ENCODE measurements around the gene SRSF10.

SRSF10 gene

DNA sequence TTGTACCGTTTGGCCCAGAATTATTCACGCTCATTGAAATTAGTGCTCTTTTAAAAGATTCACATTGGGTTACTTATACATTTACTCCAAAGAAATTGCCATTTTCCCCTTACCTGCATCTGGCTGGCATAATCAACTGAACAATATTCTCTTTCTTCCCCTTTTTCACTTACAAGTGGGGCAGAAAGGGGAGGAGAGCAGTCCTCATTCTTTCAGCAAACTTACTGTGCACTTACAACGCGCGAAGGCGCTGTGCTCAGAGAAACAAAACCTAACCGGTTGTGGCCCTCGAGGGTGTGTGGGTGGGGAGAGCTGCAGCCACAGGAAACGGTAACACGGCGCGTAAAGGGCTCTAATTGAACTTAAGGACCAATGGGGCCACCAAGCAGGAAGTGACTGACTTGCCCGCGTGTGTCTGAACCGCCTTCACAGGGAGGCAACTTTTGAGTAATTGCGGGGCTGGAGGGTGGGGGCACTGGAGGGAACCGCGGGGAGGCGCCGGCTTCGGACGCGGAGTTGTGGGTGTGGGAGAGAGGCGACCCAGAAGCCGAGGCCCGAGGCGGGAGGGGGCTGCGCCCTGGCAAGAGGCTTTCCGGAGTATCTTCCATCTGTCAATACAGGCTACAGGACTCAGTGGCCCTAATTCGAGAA, 21.2 kb downstream of the SRSF10 start (continued):
- TF ChIP-seq REST (tag by site-specific recombination; IDR thresholded peaks at IDR 0.05) (no peak), PRDM4 (tag by site-specific recombination; IDR thresholded peaks at IDR 0.05) (0 out of 2 replicates have a peak, but pooled peaks have one; percentile 37), ZNF114 (tag by site-specific recombination; IDR thresholded peaks at IDR 0.05) (no peak), ZNF19 (tag by site-specific recombination; IDR thresholded peaks at IDR 0.05; ENCODE audit: low read depth) (no peak), ZNF560 (tag by site-specific recombination; IDR thresholded peaks at IDR 0.05; ENCODE audit: borderline replicate concordance) (no peak), ZNF26 (tag by site-specific recombination; IDR thresholded peaks at IDR 0.05) (no peak), ZNF621 (tag by site-specific recombination; IDR thresholded peaks at IDR 0.05) (no peak), SP7 (tag by site-specific recombination; IDR thresholded peaks at IDR 0.05) (peak; percentile 66), ZNF335 (tag by site-specific recombination; conservative IDR thresholded peaks at IDR 0.05) (peak; percentile 84), SCRT1 (tag by site-specific recombination; IDR thresholded peaks at IDR 0.05; ENCODE audit: borderline replicate concordance) (no peak), ZNF654 (tag by site-specific recombination; IDR thresholded peaks at IDR 0.05; ENCODE audit: low read depth) (no peak), ZNF670 (tag by site-specific recombination; IDR thresholded peaks at IDR 0.05; ENCODE audit: low read depth) (no peak), KLF10 (tag by site-specific recombination; IDR thresholded peaks at IDR 0.05) (no peak), ZNF555 (tag by site-specific recombination; conservative IDR thresholded peaks at IDR 0.05) (no peak), ZNF37A (tag by site-specific recombination; IDR thresholded peaks at IDR 0.05) (no peak), ZNF837 (tag by site-specific recombination; IDR thresholded peaks at IDR 0.05) (no peak), YY2 (tag by site-specific recombination; IDR thresholded peaks at IDR 0.05) (no peak), ZNF792 (tag by site-specific recombination; IDR thresholded peaks at IDR 0.05) (no peak), ZNF433 (tag by site-specific recombination; IDR thresholded peaks at IDR 0.05; ENCODE audit: low read depth) (no peak), ZNF292 (tag by site-specific recombination; IDR thresholded peaks at IDR 0.05; ENCODE audit: borderline replicate concordance, low read depth) (no peak), ZNF16 (tag by site-specific recombination; IDR thresholded peaks at IDR 0.05; ENCODE audit: low read depth) (no peak), GLIS2 (tag by site-specific recombination; IDR thresholded peaks at IDR 0.05) (peak; percentile 95), ZNF596 (tag by site-specific recombination; IDR thresholded peaks at IDR 0.05) (no peak), PRDM1 (tag by site-specific recombination; IDR thresholded peaks at IDR 0.05) (no peak), ZSCAN23 (tag by site-specific recombination; IDR thresholded peaks at IDR 0.05) (no peak)
- TF ChIP-seq, protein P1, sequence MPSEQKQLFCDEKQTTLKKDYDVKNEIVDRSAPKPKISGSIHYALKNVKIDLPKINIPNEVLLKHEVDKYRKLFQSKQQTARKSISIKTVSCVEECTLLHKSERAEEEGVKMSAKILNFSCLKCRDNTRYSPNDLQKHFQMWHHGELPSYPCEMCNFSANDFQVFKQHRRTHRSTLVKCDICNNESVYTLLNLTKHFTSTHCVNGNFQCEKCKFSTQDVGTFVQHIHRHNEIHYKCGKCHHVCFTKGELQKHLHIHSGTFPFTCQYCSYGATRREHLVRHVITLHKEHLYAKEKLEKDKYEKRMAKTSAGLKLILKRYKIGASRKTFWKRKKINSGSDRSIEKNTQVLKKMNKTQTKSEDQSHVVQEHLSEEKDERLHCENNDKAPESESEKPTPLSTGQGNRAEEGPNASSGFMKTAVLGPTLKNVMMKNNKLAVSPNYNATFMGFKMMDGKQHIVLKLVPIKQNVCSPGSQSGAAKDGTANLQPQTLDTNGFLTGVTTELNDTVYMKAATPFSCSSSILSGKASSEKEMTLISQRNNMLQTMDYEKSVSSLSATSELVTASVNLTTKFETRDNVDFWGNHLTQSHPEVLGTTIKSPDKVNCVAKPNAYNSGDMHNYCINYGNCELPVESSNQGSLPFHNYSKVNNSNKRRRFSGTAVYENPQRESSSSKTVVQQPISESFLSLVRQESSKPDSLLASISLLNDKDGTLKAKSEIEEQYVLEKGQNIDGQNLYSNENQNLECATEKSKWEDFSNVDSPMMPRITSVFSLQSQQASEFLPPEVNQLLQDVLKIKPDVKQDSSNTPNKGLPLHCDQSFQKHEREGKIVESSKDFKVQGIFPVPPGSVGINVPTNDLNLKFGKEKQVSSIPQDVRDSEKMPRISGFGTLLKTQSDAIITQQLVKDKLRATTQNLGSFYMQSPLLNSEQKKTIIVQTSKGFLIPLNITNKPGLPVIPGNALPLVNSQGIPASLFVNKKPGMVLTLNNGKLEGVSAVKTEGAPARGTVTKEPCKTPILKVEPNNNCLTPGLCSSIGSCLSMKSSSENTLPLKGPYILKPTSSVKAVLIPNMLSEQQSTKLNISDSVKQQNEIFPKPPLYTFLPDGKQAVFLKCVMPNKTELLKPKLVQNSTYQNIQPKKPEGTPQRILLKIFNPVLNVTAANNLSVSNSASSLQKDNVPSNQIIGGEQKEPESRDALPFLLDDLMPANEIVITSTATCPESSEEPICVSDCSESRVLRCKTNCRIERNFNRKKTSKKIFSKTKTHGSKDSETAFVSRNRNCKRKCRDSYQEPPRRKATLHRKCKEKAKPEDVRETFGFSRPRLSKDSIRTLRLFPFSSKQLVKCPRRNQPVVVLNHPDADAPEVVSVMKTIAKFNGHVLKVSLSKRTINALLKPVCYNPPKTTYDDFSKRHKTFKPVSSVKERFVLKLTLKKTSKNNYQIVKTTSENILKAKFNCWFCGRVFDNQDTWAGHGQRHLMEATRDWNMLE (tag by site-specific recombination; conservative IDR thresholded peaks at IDR 0.05; ENCODE audit: low read depth) = no peak
- TF ChIP-seq, protein P2, sequence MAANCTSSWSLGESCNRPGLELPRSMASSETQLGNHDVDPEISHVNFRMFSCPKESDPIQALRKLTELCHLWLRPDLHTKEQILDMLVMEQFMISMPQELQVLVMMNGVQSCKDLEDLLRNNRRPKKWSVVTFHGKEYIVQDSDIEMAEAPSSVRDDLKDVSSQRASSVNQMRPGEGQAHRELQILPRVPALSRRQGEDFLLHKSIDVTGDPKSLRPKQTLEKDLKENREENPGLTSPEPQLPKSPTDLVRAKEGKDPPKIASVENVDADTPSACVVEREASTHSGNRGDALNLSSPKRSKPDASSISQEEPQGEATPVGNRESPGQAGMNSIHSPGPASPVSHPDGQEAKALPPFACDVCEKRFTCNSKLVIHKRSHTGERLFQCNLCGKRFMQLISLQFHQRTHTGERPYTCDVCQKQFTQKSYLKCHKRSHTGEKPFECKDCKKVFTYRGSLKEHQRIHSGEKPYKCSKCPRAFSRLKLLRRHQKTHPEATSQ (tag by site-specific recombination; IDR thresholded peaks at IDR 0.05) = no peak
